Measurements from ENCODE around the gene HNRNPM. TPM values are rescaled to one million over a fixed set of nuclear protein-coding genes. Genes with fewer than 3 reads are reported as not detected.
"Not testable (repeated sequence)": the region's sequence is repeated elsewhere in the genome, so short reads cannot be mapped to it uniquely, and the experiment has no call there.

HNRNPM gene
- total and polyA plus RNA-seq, 2 donors (not counting 1 experiment from before 2014, with no cell fraction given): 137 to 221 TPM

- Mint-ChIP-seq H3K4me3 (no peak overlapping the region), H3K9me3 (ENCODE audit: insufficient read depth) (no peaks in the 10 kb centered on the region), H3K4me1 (no peaks in the 10 kb centered on the region), H3K27ac (no peak overlapping the region), H3K27me3 (no peaks in the 10 kb centered on the region)
- 97% methylated on average over 10 of the region's 18 CpGs for WGBS (ENCODE audit: insufficient coverage)
- H3K9ac ChIP-seq (ENCODE audit: low read length): no peak overlapping the region
- ChIA-PET CTCF (interaction anchor here (1.1 kb wide), 1 partner anchor 175 kb away, joined by 4 read pairs; no protein-coding TSS in a partner anchor), POLR2A (no interaction called here)
- no peak overlapping the region for H3K4me3 ChIP-seq (ENCODE audit: control extremely low read depth in 1 of 5, extremely low read depth in 1 of 5, insufficient read depth in 1 of 5, low read depth in 2 of 5, low read length in 4 of 5)
- DNase-seq (no peak), ATAC-seq (ENCODE audit: low read depth) (no peak)
- peaks cover 0 to 33% of the 10 kb centered on the region in 2 experiments for H3K36me3 ChIP-seq (replicated peaks in 1 of 2; ENCODE audit: control extremely low read depth in 1 of 2, control insufficient read depth in 1 of 2, extremely low read depth in 1 of 2, insufficient read depth in 2 of 2, low read length in 1 of 2)
- no peak overlapping the region for H2AFZ ChIP-seq (ENCODE audit: insufficient read depth, low read depth, low read length, poor library complexity, severe bottlenecking)
- no peaks in the 10 kb centered on the region for H3K27me3 ChIP-seq (replicated peaks in 1 of 4; ENCODE audit: control extremely low read depth in 1 of 4, control insufficient read depth in 3 of 4, insufficient read depth in 4 of 4, low read length in 3 of 4)
- no peaks in the 10 kb centered on the region for H3K9me3 ChIP-seq (ENCODE audit: control extremely low read depth in 1 of 3, control insufficient read depth in 2 of 3, insufficient read depth in 1 of 3, low read length in 2 of 3)
- no peaks in the 10 kb centered on the region for H3K79me2 ChIP-seq (ENCODE audit: control insufficient read depth, insufficient read depth, low read length)
- peaks cover 19% of the 10 kb centered on the region for H4K20me1 ChIP-seq (ENCODE audit: control insufficient read depth, insufficient read depth, low read length, poor library complexity, severe bottlenecking)
- TF ChIP-seq EZH2 (IDR thresholded peaks at IDR 0.05; ENCODE audit: borderline replicate concordance, insufficient read depth, low read depth, low read length, poor library complexity, severe bottlenecking) (no peak), CTCF (IDR thresholded peaks at IDR 0.05) (no peak)
- H3K27ac ChIP-seq (ENCODE audit: low read length in 2 of 2): no peak overlapping the region
- H3K4me2 ChIP-seq (replicated peaks; ENCODE audit: low read depth, low read length, poor library complexity, severe bottlenecking): no peak overlapping the region
- intact Hi-C loops (cut with micrococcal nuclease): no loop called here
- no peaks in the 10 kb centered on the region for H3K4me1 ChIP-seq (ENCODE audit: control insufficient read depth in 2 of 2, insufficient read depth in 2 of 2, low read length in 2 of 2)
Measured at GRCh38 chr19:8404391-8405151, 40.2 kb upstream of the HNRNPM start.

- H3K27me3 ChIP-seq (replicated peaks in 1 of 4; ENCODE audit: control extremely low read depth in 1 of 4, control insufficient read depth in 3 of 4, insufficient read depth in 4 of 4, low read length in 3 of 4); DNase-seq; H3K4me3 ChIP-seq (ENCODE audit: control extremely low read depth in 1 of 5, extremely low read depth in 1 of 5, insufficient read depth in 1 of 5, low read depth in 2 of 5, low read length in 4 of 5); H3K9ac ChIP-seq (ENCODE audit: low read length); H3K27ac Mint-ChIP-seq; H3K79me2 ChIP-seq (ENCODE audit: control insufficient read depth, insufficient read depth, low read length); H3K9me3 Mint-ChIP-seq (ENCODE audit: insufficient read depth); H3K4me2 ChIP-seq (replicated peaks; ENCODE audit: low read depth, low read length, poor library complexity, severe bottlenecking); H3K4me1 ChIP-seq (ENCODE audit: control insufficient read depth in 2 of 2, insufficient read depth in 2 of 2, low read length in 2 of 2); ATAC-seq (ENCODE audit: low read depth); H3K9me3 ChIP-seq (ENCODE audit: control extremely low read depth in 1 of 3, control insufficient read depth in 2 of 3, insufficient read depth in 1 of 3, low read length in 2 of 3); intact Hi-C loops (cut with micrococcal nuclease); H3K36me3 ChIP-seq (replicated peaks in 1 of 2; ENCODE audit: control extremely low read depth in 1 of 2, control insufficient read depth in 1 of 2, extremely low read depth in 1 of 2, insufficient read depth in 2 of 2, low read length in 1 of 2); H2AFZ ChIP-seq (ENCODE audit: insufficient read depth, low read depth, low read length, poor library complexity, severe bottlenecking); H3K4me3 Mint-ChIP-seq; H4K20me1 ChIP-seq (ENCODE audit: control insufficient read depth, insufficient read depth, low read length, poor library complexity, severe bottlenecking); H3K27ac ChIP-seq (ENCODE audit: low read length in 2 of 2); H3K27me3 Mint-ChIP-seq: not testable (repeated sequence)
- POLR2A ChIA-PET: interaction anchor here (0.6 to 1.8 kb wide), 2 partner anchors 20 to 51 kb away, joined by 3 to 14 read pairs; partner anchors contain the start of gene RAB11B
- 88% methylated on average over 9 of the region's 13 CpGs for WGBS (ENCODE audit: insufficient coverage)
- peaks cover 11% of the 10 kb centered on the region for H3K4me1 Mint-ChIP-seq
- CTCF ChIA-PET: interaction anchor here (5.5 kb wide), 1 partner anchor 168 kb away, joined by 49 read pairs; the partner anchor contains the start of gene MYO1F
Measured at GRCh38 chr19:8410718-8411117, 34.1 kb upstream of the HNRNPM start.

Measured in B cell (primary cell).